Embryonic facial prominence (tissue), 1 donor: ENCODE measurements around the gene ALOX15B.
"Not testable (repeated sequence)": the region's sequence is repeated elsewhere in the genome, so short reads cannot be mapped to it uniquely, and the experiment has no call there.

Experiments used
- DNase-seq: peaks from one replicate; pipeline ENCODE4 v3.0.0-alpha.2; 2016; ENCODE audit errors: extremely low spot score

ALOX15B gene

GRCh38 chr17:8041249-8041928 is 2.5 kb downstream of the ALOX15B start:
- no peak for DNase-seq

GRCh38 chr17:8041979-8042378 is 3.1 kb downstream of the ALOX15B start:
- no peak for DNase-seq

GRCh38 chr17:8044819-8045810 is 6.3 kb downstream of the ALOX15B start:
- DNase-seq: no peak

GRCh38 chr17:8046306-8046928 is 7.6 kb downstream of the ALOX15B start:
- DNase-seq: no peak

- no peak for DNase-seq
Measured at GRCh38 chr17:8046929-8047768, 8.3 kb downstream of the ALOX15B start.

- no peak for DNase-seq
Measured at GRCh38 chr17:8047769-8048110, 8.9 kb downstream of the ALOX15B start.

- no peak for DNase-seq
Measured at GRCh38 chr17:8048236-8048635, 9.4 kb downstream of the ALOX15B start.

GRCh38 chr17:8048736-8049135 is 9.9 kb downstream of the ALOX15B start:
- no peak for DNase-seq

- DNase-seq: no peak
Measured at GRCh38 chr17:8051831-8052230, 13.0 kb downstream of the ALOX15B start.

GRCh38 chr17:8052256-8053252 is 13.7 kb downstream of the ALOX15B start:
- no peak for DNase-seq

- DNase-seq: no peak
Measured at GRCh38 chr17:8053600-8053999, 14.7 kb downstream of the ALOX15B start.

GRCh38 chr17:8055851-8056231 is 17.0 kb downstream of the ALOX15B start:
- DNase-seq: no peak

- DNase-seq: no peak
Measured at GRCh38 chr17:8056232-8056975, 17.5 kb downstream of the ALOX15B start.

GRCh38 chr17:8056976-8057625 is 18.2 kb downstream of the ALOX15B start:
- DNase-seq: no peak

GRCh38 chr17:8057691-8058114 is 18.8 kb downstream of the ALOX15B start:
- DNase-seq: peak; percentile 76

GRCh38 chr17:8059131-8059530 is 20.3 kb downstream of the ALOX15B start:
- no peak for DNase-seq

GRCh38 chr17:8060274-8060673 is 21.4 kb downstream of the ALOX15B start:
- DNase-seq: no peak

GRCh38 chr17:8061851-8062250 is 23.0 kb downstream of the ALOX15B start:
- not testable (repeated sequence) for DNase-seq

GRCh38 chr17:8062435-8062806 is 23.6 kb downstream of the ALOX15B start:
- DNase-seq: no peak
